Fibroblast of pulmonary artery (primary cell): ENCODE data around the gene HDAC9.

Source experiments
- DNase-seq: peaks from one replicate; pipeline ENCODE4 v3.0.0-alpha.2; 2010; ENCODE audit warnings: low read depth
- H3K4me3 ChIP-seq: replicated peaks from 2 replicates; pipeline ENCODE4 v1.5.1; 2011; ENCODE audit warnings: low read depth, mild to moderate bottlenecking, control low read depth, low read length, moderate library complexity
- TF ChIP-seq, protein P1 (sequence below): IDR thresholded peaks from 2 replicates; pipeline ENCODE4 v1.5.1; 2011; ENCODE audit warnings: mild to moderate bottlenecking, control low read depth, low read length, inconsistent platforms; ENCODE audit errors: missing control alignments

HDAC9 gene

DNA sequence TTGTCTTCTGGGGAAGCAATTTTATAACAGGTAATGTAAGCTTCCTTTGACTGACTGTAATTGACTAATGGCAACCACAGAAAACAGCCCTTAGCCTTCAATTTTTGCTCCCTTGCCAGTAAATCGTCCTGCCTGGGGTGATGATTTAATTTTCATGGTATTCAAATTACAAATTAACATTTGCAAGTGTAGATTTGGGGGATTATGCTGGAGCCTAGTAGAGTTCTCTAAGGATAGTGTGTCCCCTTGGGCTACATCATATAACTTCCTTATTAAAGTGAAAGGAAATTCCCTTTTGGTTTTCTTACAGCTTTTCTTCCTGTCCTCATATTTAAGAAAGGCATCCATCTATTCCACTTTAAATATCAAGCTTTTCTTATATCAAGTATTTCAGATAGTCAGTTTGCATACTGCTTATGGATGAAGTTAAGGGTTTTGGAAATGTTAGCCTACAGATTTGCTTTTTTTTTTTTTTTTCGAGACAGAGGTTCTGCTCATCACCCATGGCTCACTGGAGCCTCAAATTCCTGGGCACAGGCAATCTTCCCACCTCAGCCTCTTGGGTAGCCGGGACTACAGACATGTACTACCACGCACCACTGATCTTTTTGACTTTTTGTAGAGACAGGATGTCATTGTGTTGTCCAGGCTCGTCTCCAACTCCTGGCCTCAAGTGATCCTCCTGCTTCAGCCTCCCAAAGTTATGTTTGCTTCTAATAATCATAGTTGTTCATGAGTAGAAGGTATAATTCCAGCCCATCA is 35.9 kb upstream of the HDAC9 start:
- TF ChIP-seq, protein P1, sequence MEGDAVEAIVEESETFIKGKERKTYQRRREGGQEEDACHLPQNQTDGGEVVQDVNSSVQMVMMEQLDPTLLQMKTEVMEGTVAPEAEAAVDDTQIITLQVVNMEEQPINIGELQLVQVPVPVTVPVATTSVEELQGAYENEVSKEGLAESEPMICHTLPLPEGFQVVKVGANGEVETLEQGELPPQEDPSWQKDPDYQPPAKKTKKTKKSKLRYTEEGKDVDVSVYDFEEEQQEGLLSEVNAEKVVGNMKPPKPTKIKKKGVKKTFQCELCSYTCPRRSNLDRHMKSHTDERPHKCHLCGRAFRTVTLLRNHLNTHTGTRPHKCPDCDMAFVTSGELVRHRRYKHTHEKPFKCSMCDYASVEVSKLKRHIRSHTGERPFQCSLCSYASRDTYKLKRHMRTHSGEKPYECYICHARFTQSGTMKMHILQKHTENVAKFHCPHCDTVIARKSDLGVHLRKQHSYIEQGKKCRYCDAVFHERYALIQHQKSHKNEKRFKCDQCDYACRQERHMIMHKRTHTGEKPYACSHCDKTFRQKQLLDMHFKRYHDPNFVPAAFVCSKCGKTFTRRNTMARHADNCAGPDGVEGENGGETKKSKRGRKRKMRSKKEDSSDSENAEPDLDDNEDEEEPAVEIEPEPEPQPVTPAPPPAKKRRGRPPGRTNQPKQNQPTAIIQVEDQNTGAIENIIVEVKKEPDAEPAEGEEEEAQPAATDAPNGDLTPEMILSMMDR, result no peak
- no peak for DNase-seq
- no peak overlapping the region for H3K4me3 ChIP-seq

DNA sequence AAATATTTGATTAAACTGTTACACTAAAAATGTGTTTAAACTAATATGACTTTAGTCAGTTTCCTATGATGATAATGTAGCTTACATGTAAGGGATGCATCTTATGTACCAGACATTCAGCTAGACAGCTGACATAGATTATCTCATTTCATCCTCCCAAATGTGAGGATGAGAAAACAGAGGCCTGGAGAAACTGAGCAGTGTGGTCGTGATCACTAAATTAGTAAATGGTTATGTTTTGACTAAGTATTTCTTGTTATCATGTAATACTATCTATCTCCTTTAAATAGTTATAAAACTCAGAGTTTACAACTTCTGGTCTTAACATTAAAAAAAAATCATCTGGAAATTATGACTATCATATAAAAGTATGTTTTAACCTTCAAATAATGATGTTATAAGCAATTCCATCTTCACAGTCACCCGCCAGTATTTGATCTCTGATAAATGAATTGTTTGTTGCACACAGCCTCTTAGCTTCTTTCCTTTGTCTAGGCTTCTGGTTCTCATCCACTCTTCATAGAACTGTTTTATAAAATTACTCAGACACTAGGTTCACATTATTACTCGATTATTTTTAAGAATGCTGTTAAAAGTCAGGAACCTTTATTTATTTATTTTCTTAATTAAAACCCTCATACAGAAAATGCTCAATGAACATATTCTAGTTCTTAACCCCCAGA is 33.6 kb upstream of the HDAC9 start:
- no peak overlapping the region for H3K4me3 ChIP-seq
- TF ChIP-seq, protein P1, result no peak
- no peak for DNase-seq

DNA sequence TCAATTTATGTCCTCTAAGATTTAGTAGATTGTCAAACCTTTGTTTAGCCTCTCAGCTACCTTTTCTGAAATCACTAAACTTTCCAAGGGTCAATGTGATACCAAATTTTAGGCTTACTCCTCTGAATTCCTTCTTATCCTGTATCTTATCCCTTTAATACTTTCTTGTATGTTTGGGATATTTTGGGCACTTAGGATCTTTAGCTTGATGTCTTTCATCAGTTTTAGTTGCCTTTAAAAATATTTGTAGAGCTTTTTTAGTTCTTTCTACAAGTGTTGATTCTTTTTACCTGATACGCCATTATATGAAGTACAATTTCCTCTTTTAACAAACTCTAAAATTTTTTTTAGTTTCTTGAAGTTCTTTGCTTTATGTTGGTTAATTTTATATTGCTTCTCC is 30.7 kb upstream of the HDAC9 start:
- TF ChIP-seq, protein P1, result no peak
- DNase-seq, result no peak
- no peak overlapping the region for H3K4me3 ChIP-seq

DNA sequence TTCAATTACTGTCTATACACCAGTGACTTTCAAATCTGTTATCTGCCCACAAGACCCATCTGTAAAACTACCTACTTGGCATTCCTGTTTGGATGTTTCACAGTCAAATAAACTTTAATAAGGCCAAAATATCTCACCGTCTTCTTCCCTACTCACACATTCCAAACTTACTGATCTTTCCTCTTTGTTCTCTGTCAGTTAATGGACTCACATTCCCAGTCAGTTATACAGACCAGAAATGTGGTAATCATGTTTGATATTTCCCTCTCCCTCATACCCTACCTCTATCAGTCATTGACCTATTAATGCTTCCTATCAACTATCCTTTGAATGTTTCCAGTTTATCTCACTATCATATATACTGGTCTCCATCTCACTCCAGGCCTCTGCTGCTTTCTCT is 28.5 kb upstream of the HDAC9 start:
- TF ChIP-seq, protein P1, result no peak
- DNase-seq, result no peak
- no peak overlapping the region for H3K4me3 ChIP-seq

DNA sequence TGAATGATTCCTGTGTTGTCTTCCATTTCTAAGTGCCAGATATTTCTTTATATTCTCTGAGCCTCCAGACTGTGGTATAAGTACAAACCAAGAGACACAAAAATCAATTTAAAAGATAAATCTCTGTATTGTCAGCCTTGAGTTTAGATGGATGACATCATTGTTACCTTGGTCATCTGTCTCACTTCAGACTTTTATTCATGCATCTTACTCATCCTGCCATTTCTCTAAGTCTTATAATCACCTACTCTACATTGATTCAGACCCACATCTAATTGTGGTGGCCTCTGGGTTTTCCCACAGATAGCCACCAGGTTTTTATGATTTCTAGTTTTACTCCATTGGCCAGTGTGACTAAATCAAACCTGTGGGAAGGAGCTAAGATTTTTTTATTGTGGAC is 26.8 kb upstream of the HDAC9 start:
- H3K4me3 ChIP-seq, result no peak overlapping the region
- TF ChIP-seq, protein P1, result no peak
- DNase-seq, result no peak

DNA sequence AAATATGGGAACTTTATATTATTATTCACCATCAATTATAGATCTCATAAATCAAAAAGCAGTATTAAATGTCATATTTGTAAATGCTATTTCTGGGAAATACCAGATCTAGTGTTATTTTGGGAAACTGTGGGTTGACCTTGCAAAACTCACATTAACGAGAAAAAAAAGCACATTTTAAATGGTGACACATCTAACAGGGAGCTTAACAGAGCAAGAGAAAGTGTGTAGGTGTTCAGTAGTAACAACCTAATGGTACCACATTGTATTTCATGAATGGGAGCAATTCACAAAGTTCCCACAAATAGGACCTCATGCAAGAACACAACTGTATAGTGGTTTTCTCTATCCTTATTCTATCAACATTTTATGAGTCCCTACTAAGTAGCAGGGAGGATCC is 26.2 kb upstream of the HDAC9 start:
- TF ChIP-seq, protein P1, result no peak
- no peak overlapping the region for H3K4me3 ChIP-seq
- DNase-seq, result no peak
